GM18508 (cell line): Measurements from ENCODE around the gene SINHCAF.
"Not testable (repeated sequence)": the region's sequence is repeated elsewhere in the genome, so short reads cannot be mapped to it uniquely, and the experiment has no call there.

Experiments
- ATAC-seq: cut with Tn5 transposase; IDR thresholded peaks from one replicate; pipeline ENCODE4 v1.9.1; 2021; ENCODE audit warnings: moderate number of reproducible peaks; ENCODE audit not compliant: insufficient read depth, unreplicated experiment

The SINHCAF gene, protein sequence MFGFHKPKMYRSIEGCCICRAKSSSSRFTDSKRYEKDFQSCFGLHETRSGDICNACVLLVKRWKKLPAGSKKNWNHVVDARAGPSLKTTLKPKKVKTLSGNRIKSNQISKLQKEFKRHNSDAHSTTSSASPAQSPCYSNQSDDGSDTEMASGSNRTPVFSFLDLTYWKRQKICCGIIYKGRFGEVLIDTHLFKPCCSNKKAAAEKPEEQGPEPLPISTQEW

GRCh38 chr12:31325877-31326631 is at the start of gene SINHCAF:
TSS of gene SINHCAF (minus strand) at chr12:31326150. CDS start at chr12:31298204, 27,946 bp downstream.
- peak; percentile 46 for ATAC-seq

- ATAC-seq: not testable (repeated sequence)
Measured at GRCh38 chr12:31375422-31375821, 49.5 kb upstream of the SINHCAF start.

- no peak for ATAC-seq
Measured at GRCh38 chr12:31371256-31371620, 45.3 kb upstream of the SINHCAF start.

DNA sequence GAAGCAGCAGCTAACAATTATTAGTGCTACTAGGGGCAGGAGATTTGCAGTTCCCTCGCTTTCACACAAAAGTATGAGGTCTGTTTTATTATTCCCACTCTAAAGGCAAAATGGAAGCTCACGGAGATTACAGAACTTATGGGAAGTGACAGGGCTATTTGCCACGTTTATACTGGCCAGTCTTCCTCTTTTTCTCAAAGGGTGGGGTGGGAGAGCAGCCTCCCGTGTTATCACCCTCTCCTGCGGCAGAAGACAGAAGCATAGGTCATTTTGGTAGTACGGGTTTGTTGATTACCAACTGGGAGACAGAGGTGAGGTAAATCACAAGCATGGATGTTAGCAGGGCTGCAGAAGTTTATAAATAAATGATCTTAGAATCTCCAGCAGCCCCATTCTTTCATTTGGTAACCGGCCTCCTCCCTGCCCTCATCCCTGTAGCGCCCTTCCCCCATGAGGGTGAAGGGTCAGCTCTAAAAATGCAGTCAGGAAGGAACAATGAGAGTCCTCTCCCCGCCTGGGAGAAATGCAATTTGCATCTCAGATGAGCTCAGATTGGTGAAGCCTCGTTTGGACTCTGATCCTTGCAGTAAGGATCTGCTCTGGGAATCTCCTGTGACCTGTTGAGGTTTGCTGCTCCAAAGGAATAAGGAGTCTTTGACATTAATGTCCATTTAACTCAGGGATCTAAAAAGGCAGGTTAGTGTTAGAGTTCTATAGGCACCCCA is 44.7 kb upstream of the SINHCAF start:
- ATAC-seq: no peak

- ATAC-seq: no peak
Measured at GRCh38 chr12:31369712-31370521, 44.0 kb upstream of the SINHCAF start.

DNA sequence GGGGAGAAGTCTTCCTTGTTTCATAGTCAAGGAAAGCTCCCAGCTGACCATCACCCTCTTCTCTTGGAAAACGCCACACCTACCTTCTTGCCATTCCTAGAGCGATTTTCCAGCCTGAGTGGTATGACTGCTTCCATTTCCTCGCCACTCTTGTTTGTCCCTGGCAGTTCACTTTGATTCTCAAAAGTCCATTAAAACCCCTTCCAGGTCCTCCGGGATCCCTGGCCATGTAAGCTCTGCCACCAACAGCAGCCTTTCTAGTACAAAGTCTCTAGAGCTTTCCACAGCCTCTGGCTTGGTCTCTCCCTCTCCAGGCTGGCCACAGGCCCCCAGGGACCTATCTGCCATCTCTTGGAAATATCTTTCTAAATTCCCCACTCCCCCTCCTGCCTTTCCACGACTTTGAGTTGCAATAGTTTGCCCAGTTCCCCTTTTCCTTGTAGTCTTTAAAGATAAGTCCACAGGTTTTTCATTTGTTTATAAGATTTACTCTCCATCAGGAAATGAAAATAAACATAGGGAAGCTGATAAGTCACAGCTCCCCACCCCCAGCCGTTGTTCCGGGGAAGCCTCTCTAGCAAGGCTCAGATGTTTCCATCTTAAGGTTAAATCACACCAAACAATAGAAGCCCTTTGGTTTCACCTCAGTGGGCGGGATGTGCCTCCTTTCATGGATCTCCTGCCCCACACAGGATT is 42.9 kb upstream of the SINHCAF start:
- ATAC-seq: no peak

DNA sequence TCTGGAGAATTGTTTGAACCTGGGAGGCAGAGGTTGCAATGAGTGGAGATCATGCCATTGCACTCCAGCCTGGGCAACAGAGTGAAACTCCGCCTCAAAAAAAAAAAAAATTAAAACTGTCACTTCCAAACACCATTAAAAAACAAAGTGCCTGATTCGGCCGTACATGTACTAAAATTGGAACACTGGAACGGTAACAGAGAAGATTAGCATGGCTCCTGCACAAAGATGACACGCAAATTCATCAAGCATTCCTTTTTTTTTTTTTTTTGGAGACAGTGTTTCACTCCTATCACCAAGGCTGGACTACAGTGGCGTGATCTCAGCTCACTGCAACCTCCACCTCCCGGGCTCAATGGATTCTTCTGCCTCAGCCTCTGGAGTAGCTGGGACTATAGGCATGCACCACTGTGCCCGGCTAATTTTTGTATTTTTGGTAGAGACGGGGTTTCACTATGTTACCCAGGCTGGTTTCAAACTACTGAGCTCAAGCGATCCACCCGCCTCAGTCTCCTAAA is 40.2 kb upstream of the SINHCAF start:
- ATAC-seq: no peak

- ATAC-seq: no peak
Measured at GRCh38 chr12:31363831-31364230, 37.9 kb upstream of the SINHCAF start.

DNA sequence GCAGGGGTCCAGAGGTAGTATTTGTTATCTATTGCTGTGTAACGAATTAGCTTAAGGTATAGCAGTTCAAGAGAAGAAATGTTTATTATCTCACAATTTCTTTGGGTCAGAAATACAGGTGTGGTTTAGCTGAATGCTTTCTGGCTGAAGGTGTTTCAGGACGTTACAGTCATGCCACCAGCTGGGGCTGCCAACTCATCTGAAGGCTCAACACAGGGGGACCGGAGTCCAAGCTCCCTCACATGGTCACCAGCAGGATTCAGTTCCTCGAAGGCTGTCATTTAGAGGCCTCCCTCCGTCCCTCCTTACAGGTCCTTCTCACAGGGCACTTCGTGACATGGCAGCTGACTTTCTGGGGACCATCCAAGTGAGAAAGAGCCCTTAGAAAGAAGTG is 37.5 kb upstream of the SINHCAF start:
- no peak for ATAC-seq

GRCh38 chr12:31362759-31363415 is 36.9 kb upstream of the SINHCAF start:
- ATAC-seq: peak; percentile 54

GRCh38 chr12:31362115-31362758 is 36.3 kb upstream of the SINHCAF start:
- peak; percentile 30 for ATAC-seq

- no peak for ATAC-seq
Measured at GRCh38 chr12:31361730-31362114, 35.8 kb upstream of the SINHCAF start.

DNA sequence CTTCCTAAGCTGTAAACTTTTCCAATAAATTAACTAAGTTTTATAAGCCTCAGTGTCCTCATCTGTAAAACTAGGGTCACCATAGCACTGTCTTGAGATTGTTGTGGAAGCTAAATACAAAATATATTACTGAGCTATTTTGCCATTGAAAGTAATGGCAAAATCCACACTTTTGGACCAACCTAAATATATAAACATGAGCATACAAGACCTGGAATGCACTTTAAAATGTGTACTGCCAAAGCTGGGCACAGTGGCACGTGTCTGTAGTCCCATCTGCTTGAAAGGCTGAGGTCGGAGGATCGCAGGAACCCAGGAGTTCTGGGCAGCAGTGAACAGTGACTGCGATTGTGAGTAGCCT is 29.8 kb upstream of the SINHCAF start:
- ATAC-seq: no peak

GRCh38 chr12:31353750-31354708 is 28.1 kb upstream of the SINHCAF start:
- no peak for ATAC-seq

DNA sequence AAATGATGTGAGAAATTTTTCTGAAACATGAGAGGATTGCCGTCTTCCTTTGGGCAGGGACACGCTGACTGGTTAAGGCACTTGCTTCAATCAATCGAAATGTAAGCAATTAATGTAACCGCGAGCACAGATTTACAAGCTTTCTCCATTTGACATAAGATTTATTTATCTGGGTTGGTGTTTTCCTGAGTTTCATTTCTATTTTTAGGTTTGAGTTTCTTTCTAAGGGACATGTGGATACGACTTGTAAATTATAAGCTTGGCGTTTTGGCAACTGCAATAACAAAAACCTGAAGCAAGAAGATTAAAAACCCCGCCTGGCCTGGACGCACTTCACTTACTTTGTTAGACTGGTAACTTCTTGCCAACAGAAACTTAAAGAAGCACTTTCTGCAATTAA is 20.3 kb upstream of the SINHCAF start:
- no peak for ATAC-seq

DNA sequence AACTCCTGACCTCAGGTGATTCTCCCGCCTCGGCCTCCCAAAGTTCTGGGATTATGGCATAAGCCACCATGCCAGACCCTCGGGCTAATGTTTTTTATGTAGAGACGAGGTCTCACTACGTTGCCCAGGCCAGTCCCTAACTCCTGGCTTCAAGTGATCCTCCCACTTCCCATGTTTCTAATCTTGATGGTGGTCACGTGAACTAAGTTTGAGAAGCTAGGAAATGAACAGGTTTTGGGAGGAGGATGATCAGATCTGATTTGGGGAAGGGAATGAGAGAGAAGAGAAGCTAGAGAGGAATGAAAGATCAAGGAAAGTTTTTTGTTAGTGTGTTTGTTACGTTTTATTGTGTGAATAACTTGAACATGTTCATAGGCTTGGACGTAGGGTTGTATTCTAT is 17.2 kb upstream of the SINHCAF start:
- ATAC-seq: no peak

GRCh38 chr12:31342286-31342685 is 16.3 kb upstream of the SINHCAF start:
- ATAC-seq: no peak
